ENCODE results near the gene RAP1GAP. TPM values are rescaled to one million over a fixed set of nuclear protein-coding genes. Genes with fewer than 3 reads are reported as not detected.
A peak's percentile ranks its signal among the peaks of the same experiment; 100 is the strongest.

RAP1GAP gene
- total and polyA plus RNA-seq, 9 of the 15 experiments (the other 6 are each of a cell fraction or from before 2014, with no cell fraction given): 0.29 to 30.2 (median 19.2) TPM

DNA sequence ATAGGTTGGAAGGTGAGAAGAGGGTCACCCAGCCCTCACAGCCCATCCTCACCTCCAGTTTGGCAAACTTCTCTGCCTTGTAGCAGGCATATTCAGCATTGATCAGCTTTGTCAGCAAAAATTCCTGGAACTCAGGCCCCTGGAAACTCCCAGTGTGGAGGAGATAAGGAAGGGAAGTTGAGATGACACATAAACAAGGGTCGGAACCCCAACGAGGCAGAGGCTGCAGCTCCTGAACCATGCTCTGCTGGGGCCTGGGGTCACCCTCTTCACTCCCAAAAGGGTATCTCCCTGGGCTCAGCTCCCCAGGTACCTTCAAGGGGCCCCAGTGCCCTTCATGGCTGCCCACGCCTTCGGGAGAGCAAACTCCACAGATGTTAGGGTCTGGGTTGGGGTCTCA is 60.4 kb downstream of the RAP1GAP start (continued):
- TF ChIP-seq TEAD4 (IDR thresholded peaks at IDR 0.05; ENCODE audit: low read length) (peak; percentile 46; the same call in 1 of the 2 replicates), TEAD4 (CRISPR knock-in tag; IDR thresholded peaks at IDR 0.05; ENCODE audit: borderline replicate concordance) (no peak), E2F4 (CRISPR knock-in tag; IDR thresholded peaks at IDR 0.05; ENCODE audit: low read depth) (no peak), MXD1 (CRISPR knock-in tag; IDR thresholded peaks at IDR 0.05; ENCODE audit: borderline replicate concordance, poor library complexity, severe bottlenecking) (no peak), ZNF253 (CRISPR knock-in tag; conservative IDR thresholded peaks at IDR 0.05) (no peak), ZNF592 (IDR thresholded peaks at IDR 0.05) (peak; percentile 94), CBFA2T3 (IDR thresholded peaks at IDR 0.05) (peak; percentile 54), TBP (optimal IDR thresholded peaks at IDR 0.05; ENCODE audit: low read depth, low read length) (peak; percentile 45), KAT7 (CRISPR knock-in tag; IDR thresholded peaks at IDR 0.05; ENCODE audit: borderline replicate concordance) (no peak), ZNF146 (CRISPR knock-in tag; IDR thresholded peaks at IDR 0.05; ENCODE audit: unreplicated experiment) (no peak), NR2F6 (CRISPR knock-in tag; IDR thresholded peaks at IDR 0.05) (no peak), NCOA6 (IDR thresholded peaks at IDR 0.05) (no peak), ZNF133 (CRISPR knock-in tag; IDR thresholded peaks at IDR 0.05) (no peak), ZNF316 (IDR thresholded peaks at IDR 0.05) (peak; percentile 99), ZFP30 (CRISPR knock-in tag; IDR thresholded peaks at IDR 0.05; ENCODE audit: borderline replicate concordance) (no peak), POLR2A (conservative IDR thresholded peaks at IDR 0.05) (no peak), TBL1XR1 (IDR thresholded peaks at IDR 0.05; ENCODE audit: low read length in 2 of 2) (peak; percentile 46 to 75; a peak in 1 of 4 replicates), E4F1 (CRISPR knock-in tag; IDR thresholded peaks at IDR 0.05; ENCODE audit: borderline replicate concordance) (no peak), TSC22D4 (tag; IDR thresholded peaks at IDR 0.05) (no peak)
- TF ChIP-seq, protein P1, sequence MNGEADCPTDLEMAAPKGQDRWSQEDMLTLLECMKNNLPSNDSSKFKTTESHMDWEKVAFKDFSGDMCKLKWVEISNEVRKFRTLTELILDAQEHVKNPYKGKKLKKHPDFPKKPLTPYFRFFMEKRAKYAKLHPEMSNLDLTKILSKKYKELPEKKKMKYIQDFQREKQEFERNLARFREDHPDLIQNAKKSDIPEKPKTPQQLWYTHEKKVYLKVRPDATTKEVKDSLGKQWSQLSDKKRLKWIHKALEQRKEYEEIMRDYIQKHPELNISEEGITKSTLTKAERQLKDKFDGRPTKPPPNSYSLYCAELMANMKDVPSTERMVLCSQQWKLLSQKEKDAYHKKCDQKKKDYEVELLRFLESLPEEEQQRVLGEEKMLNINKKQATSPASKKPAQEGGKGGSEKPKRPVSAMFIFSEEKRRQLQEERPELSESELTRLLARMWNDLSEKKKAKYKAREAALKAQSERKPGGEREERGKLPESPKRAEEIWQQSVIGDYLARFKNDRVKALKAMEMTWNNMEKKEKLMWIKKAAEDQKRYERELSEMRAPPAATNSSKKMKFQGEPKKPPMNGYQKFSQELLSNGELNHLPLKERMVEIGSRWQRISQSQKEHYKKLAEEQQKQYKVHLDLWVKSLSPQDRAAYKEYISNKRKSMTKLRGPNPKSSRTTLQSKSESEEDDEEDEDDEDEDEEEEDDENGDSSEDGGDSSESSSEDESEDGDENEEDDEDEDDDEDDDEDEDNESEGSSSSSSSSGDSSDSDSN (IDR thresholded peaks at IDR 0.05; ENCODE audit: borderline replicate concordance in 1 of 2, low read depth in 2 of 2, low read length in 2 of 2): 0 out of 4 replicates have a peak, but pooled peaks of 1 of the 2 experiments have one; percentile 29

All from K562 (cell line).